ENCODE data around the gene IL1R1. TPM values are rescaled to one million over a fixed set of nuclear protein-coding genes. Genes with fewer than 3 reads are reported as not detected.

Gene IL1R1
- total RNA-seq, 1 donor from 2014 or later: not detected

- ChIA-PET CTCF (interaction anchor here (1.1 kb wide), 1 partner anchor 14 kb away, joined by 5 read pairs; no protein-coding TSS in a partner anchor), POLR2A (no interaction called here)
- intact Hi-C loops (cut with micrococcal nuclease): no loop called here
- peaks cover 10% of the 10 kb centered on the region for H3K4me1 Mint-ChIP-seq
- ATAC-seq (ENCODE audit: low read depth): no peak
- H3K36me3 Mint-ChIP-seq (ENCODE audit: low read depth): no peaks in the 10 kb centered on the region
- no peak for DNase-seq
- H3K27me3 Mint-ChIP-seq: peaks cover 5% of the 10 kb centered on the region
- H3K27ac Mint-ChIP-seq: no peak overlapping the region
- TF ChIP-seq CTCF (IDR thresholded peaks at IDR 0.05): no peak
- no peaks in the 10 kb centered on the region for H3K9me3 Mint-ChIP-seq
- H3K4me3 Mint-ChIP-seq: no peak overlapping the region
Measured at GRCh38 chr2:102226171-102226570, 83.6 kb downstream of the IL1R1 start.

DNA sequence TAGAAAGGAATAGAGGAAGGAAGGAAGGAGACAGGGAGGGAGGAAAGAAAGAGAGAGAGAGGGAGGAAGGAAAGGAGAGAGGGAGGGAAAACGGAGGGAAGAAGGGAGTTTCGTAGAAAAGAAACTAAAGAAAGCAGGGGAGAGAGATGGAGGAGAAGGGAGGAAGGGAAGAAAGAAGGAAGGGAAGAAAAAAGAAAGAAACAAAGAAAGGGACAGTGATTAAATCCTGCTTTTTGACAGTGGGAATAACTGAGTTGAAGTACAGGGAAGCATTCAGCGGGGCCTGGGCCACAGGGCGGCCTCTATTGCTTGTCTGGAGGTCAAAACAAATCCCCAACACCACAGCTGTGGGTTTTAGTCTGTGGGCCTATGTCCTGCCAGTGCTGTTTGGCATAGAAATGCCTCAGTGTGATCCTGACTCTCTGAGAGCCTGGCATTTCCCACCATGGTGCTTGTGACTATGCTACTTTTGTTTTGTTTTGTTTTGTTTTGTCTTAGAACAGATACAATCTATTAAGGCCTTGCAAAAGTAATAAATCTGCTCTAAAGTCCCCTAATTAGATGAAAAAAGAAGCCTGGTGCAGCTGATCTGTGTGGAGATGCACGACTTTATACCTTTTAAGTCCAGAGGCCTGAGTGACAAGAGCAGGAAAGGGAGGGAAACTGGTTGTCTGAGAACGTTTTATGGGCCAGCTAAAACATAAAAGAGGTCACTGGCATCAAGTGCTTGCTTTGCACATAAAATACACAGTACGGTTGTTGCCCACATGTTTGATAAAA lies 84.3 kb downstream of the IL1R1 start:
- Mint-ChIP-seq H3K36me3 (ENCODE audit: low read depth) (no peaks in the 10 kb centered on the region), H3K27me3 (peaks cover 5% of the 10 kb centered on the region), H3K27ac (no peak overlapping the region), H3K9me3 (no peaks in the 10 kb centered on the region), H3K4me1 (peaks cover 10% of the 10 kb centered on the region), H3K4me3 (no peak overlapping the region)
- ChIA-PET CTCF (interaction anchor here (1.1 kb wide), 1 partner anchor 14 kb away, joined by 5 read pairs; no protein-coding TSS in a partner anchor), POLR2A (no interaction called here)
- intact Hi-C loops (cut with micrococcal nuclease): no loop called here
- TF ChIP-seq CTCF (IDR thresholded peaks at IDR 0.05): no peak
- ATAC-seq (ENCODE audit: low read depth): no peak
- DNase-seq: no peak

DNA sequence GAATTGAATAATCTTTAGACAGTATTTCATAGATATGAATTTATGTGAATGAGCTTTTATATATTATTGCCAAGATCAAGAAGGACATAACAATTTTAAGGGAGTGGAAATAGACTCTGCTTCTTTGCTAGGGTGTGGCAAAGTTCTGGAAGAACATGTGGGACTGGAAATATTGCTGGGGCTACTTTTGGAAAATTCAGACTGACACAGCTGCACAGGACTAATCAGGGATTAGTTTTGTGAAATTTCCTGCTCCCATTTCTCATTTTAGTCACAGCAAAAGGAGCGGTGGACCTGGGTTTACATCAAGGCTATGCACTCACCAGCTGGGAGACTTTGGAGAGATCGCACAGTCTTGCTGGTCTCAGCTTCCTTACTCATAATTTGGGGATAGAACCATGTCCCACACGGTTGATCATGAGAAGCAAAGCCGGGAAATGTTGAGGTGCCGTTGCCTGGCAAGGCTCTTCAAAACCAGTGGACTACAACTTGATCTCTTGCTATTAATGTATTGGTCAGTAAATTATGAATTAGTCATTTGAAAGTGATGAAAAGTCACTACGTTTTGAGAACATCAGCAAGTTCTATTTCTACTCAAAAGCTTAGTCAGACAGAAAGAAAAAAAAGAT lies 86.7 kb downstream of the IL1R1 start:
- ATAC-seq (ENCODE audit: low read depth) (no peak), DNase-seq (no peak)
- Mint-ChIP-seq H3K9me3 (no peaks in the 10 kb centered on the region), H3K4me1 (peaks cover 10% of the 10 kb centered on the region), H3K36me3 (ENCODE audit: low read depth) (no peaks in the 10 kb centered on the region), H3K27ac (no peak overlapping the region), H3K4me3 (no peak overlapping the region), H3K27me3 (peaks cover 5% of the 10 kb centered on the region)
- TF ChIP-seq CTCF (IDR thresholded peaks at IDR 0.05): no peak
- intact Hi-C loops (cut with micrococcal nuclease): no loop called here
- POLR2A ChIA-PET: no interaction called here
- CTCF ChIA-PET: no interaction called here

Other genes with a start within 250 kb of the IL1R1 start
- not detected in 2 replicates for gene IL1R2, start 150.8 kb upstream of the IL1R1 start, total RNA-seq
- gene IL1RL2, start 44.3 kb downstream of the IL1R1 start, total RNA-seq: not detected in 2 replicates
- not detected in 2 replicates for gene IL1RL1, start 168.8 kb downstream of the IL1R1 start, total RNA-seq
- gene IL18R1, start 213.1 kb downstream of the IL1R1 start, total RNA-seq: 1.7 and 2.2 TPM in 2 replicates